Fibroblast of lung (primary cell): Measurements from ENCODE around the gene MRPL46. TPM values are rescaled to one million over a fixed set of nuclear protein-coding genes. Genes with fewer than 3 reads are reported as not detected.

Experiments
- DNase-seq, 2 donors: peaks; one replicate each; pipeline versions ENCODE4 v3.0.0 to v3.0.0-alpha.2; 2010; ENCODE audit warnings: low read depth in 2 of 2
- H2AFZ ChIP-seq: 2 replicates; pipeline ENCODE4 v1.5.1; 2012; ENCODE audit warnings: low read length, control low read depth, inconsistent platforms
- H3K27ac ChIP-seq: 2 replicates; pipeline ENCODE4 v1.5.1; 2011; ENCODE audit warnings: low read length, control low read depth; ENCODE audit not compliant: insufficient read depth
- H3K27me3 ChIP-seq: 2 replicates; pipeline ENCODE4 v1.5.1; 2011; ENCODE audit warnings: mild to moderate bottlenecking, low read length; ENCODE audit not compliant: control insufficient read depth, insufficient read depth
- H3K36me3 ChIP-seq: 2 replicates; pipeline ENCODE4 v1.5.1; 2011; ENCODE audit warnings: low read length; ENCODE audit not compliant: control insufficient read depth, insufficient read depth
- H3K4me1 ChIP-seq: 2 replicates; pipeline ENCODE4 v1.5.1; 2011; ENCODE audit warnings: low read length; ENCODE audit not compliant: control insufficient read depth, insufficient read depth; ENCODE audit errors: extremely low read depth
- H3K4me2 ChIP-seq: 2 replicates; pipeline ENCODE4 v1.5.1; 2011; ENCODE audit warnings: low read length, control low read depth; ENCODE audit not compliant: insufficient read depth; ENCODE audit errors: extremely low read depth
- H3K4me3 ChIP-seq, 4 experiments: fragments of 200-600 bp in 1 of 4; sonication (generic) in 1 of 4; replicated peaks in 1 of 4; 2 replicates each; pipeline ENCODE4 v1.5.1; 2011 to 2016; ENCODE audit warnings: low read length in 4 of 4, low read depth in 3 of 4, mild to moderate bottlenecking in 3 of 4, control low read depth in 2 of 4, inconsistent platforms in 1 of 4, mixed read lengths in 1 of 4; ENCODE audit not compliant: insufficient read depth in 1 of 4; ENCODE audit errors: control extremely low read depth in 1 of 4
- H3K79me2 ChIP-seq: 2 replicates; pipeline ENCODE4 v1.5.1; 2012; ENCODE audit warnings: mild to moderate bottlenecking, low read length, inconsistent platforms; ENCODE audit not compliant: control insufficient read depth, insufficient read depth
- H3K9ac ChIP-seq: 2 replicates; pipeline ENCODE4 v1.5.1; 2011; ENCODE audit warnings: mild to moderate bottlenecking, low read length, control low read depth; ENCODE audit not compliant: insufficient read depth
- H3K9me3 ChIP-seq: 2 replicates; pipeline ENCODE4 v1.5.1; 2012; ENCODE audit warnings: low read depth, low read length; ENCODE audit not compliant: control insufficient read depth, insufficient read depth
- H4K20me1 ChIP-seq: 2 replicates; pipeline ENCODE4 v1.5.1; 2011; ENCODE audit warnings: low read length; ENCODE audit not compliant: control insufficient read depth, insufficient read depth; ENCODE audit errors: extremely low read depth
- EZH2 ChIP-seq: IDR thresholded peaks from 2 replicates; pipeline ENCODE4 v1.5.1; 2012; ENCODE audit warnings: low read length, control low read depth, mild to moderate bottlenecking; ENCODE audit errors: missing control alignments
- polyA plus RNA-seq, 2 donors: library from polyadenylated mRNA; depleted of rRNA in 1 of 2; stranded (reverse) in 1 of 2; unstranded in 1 of 2; fragments of >200 nt; gene quantifications; 2 replicates each; pipeline ENCODE4 v1.2.1, GENCODE V29; 2011 to 2012; ENCODE audit warnings: missing spikeins in 1 of 2
- total RNA-seq: library from RNA; depleted of rRNA; stranded (reverse); fragments of >200 nt; gene quantifications from 2 replicates; pipeline ENCODE4 v1.2.1, GENCODE V29; 2014
- TF ChIP-seq, protein P1 (sequence below), 2 donors: IDR thresholded peaks in 1 of 2; conservative IDR thresholded peaks in 1 of 2; 1 replicate in 1 of 2; 2 replicates in 1 of 2; pipeline ENCODE4 v1.5.1; 2011 to 2012; ENCODE audit warnings: low read length in 2 of 2, control low read depth in 1 of 2, inconsistent platforms in 1 of 2, low read depth in 1 of 2, mild to moderate bottlenecking in 1 of 2

Gene MRPL46
- total and polyA plus RNA-seq, 2 donors (not counting 1 experiment from before 2014, with no cell fraction given): 13.7 to 21.4 TPM

DNA sequence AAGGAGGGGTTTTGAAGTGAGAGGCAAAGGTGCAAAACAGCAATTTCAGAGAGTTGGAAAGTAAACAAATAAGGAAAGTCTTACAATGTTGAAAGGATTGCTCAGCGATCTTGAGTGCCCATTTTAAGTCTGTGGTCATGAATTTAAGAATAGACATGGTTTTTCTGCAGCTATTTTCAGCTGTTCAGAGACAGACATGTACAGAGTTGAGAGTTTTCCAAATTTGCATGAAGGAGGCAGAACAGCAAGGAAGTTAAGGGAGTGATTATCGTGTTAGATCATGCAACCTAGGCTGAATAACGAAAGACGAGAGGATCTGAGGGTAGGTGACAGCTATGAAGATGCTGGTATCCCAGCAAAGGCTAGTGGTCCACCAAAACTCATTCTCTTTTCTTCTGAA, 42.1 kb upstream of the MRPL46 start:
- Histone ChIP-seq H3K79me2 (no peaks in the 10 kb centered on the region), H4K20me1 (no peaks in the 10 kb centered on the region), H2AFZ (no peak overlapping the region), H3K4me1 (peaks cover 6% of the 10 kb centered on the region), H3K9ac (no peak overlapping the region), H3K36me3 (no peaks in the 10 kb centered on the region), H3K27ac (no peak overlapping the region), H3K4me2 (no peak overlapping the region), H3K9me3 (no peaks in the 10 kb centered on the region), H3K4me3 (no peak overlapping the region), H3K27me3 (no peaks in the 10 kb centered on the region)
- TF ChIP-seq EZH2: no peak
- TF ChIP-seq, protein P1, sequence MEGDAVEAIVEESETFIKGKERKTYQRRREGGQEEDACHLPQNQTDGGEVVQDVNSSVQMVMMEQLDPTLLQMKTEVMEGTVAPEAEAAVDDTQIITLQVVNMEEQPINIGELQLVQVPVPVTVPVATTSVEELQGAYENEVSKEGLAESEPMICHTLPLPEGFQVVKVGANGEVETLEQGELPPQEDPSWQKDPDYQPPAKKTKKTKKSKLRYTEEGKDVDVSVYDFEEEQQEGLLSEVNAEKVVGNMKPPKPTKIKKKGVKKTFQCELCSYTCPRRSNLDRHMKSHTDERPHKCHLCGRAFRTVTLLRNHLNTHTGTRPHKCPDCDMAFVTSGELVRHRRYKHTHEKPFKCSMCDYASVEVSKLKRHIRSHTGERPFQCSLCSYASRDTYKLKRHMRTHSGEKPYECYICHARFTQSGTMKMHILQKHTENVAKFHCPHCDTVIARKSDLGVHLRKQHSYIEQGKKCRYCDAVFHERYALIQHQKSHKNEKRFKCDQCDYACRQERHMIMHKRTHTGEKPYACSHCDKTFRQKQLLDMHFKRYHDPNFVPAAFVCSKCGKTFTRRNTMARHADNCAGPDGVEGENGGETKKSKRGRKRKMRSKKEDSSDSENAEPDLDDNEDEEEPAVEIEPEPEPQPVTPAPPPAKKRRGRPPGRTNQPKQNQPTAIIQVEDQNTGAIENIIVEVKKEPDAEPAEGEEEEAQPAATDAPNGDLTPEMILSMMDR (conservative IDR thresholded peaks at IDR 0.05 in 1 of 2, IDR thresholded peaks at IDR 0.05 in 1 of 2; ENCODE audit: low read depth in 1 of 2, low read length in 2 of 2): no peak
- no peak for DNase-seq

DNA sequence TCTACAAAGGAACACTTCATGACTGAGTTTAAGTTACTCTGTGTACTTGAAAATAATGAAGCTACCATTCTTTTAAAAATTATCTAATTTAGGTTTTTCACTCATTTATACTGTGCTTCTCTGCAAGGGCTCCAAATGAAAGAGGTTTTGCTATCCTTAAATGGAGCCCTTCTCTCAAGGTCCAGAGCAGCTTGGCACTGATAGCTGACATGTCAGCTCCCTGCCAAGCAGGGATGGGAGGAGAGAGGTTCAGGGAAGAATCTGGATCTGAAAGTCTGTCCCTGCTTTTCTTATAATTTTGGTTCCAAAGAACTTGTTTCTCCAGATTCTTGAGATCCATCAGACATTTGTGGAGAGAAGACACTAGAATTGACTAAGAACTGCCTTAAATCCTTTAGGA, 39.4 kb upstream of the MRPL46 start:
- no peak for TF ChIP-seq EZH2
- TF ChIP-seq, protein P1 (conservative IDR thresholded peaks at IDR 0.05 in 1 of 2, IDR thresholded peaks at IDR 0.05 in 1 of 2; ENCODE audit: low read depth in 1 of 2, low read length in 2 of 2): no peak
- Histone ChIP-seq H3K36me3 (no peaks in the 10 kb centered on the region), H3K4me2 (no peak overlapping the region), H2AFZ (no peak overlapping the region), H3K4me3 (no peak overlapping the region), H3K27me3 (no peaks in the 10 kb centered on the region), H3K79me2 (no peaks in the 10 kb centered on the region), H4K20me1 (no peaks in the 10 kb centered on the region), H3K9me3 (no peaks in the 10 kb centered on the region), H3K9ac (no peak overlapping the region), H3K4me1 (no peaks in the 10 kb centered on the region), H3K27ac (no peak overlapping the region)
- no peak for DNase-seq

DNA sequence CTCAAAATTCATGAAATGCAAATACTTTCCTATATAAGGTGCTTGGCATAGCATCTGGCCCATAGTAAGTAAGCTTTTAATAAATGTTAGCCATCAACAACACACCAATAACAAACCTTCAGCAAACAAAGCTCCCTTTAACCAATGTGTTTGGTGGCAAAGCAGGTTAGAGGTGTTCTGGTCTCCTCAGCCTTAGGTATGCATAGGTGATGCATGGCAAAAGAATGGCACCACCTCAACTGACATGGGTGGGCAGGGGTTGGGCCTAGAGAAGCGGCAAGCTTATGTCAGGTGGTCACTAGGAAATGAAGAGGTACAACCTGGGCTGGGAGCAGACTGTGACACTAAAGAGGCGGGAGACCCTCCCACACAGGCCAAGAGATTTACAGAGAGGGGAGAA, 38.5 kb upstream of the MRPL46 start:
- no peak for DNase-seq
- no peaks in the 10 kb centered on the region for H3K27me3 ChIP-seq
- H3K79me2 ChIP-seq: no peaks in the 10 kb centered on the region
- H3K27ac ChIP-seq: no peak overlapping the region
- H4K20me1 ChIP-seq: no peaks in the 10 kb centered on the region
- no peak overlapping the region for H2AFZ ChIP-seq
- no peaks in the 10 kb centered on the region for H3K36me3 ChIP-seq
- H3K9ac ChIP-seq: no peak overlapping the region
- no peak overlapping the region for H3K4me3 ChIP-seq
- no peaks in the 10 kb centered on the region for H3K9me3 ChIP-seq
- no peak overlapping the region for H3K4me2 ChIP-seq
- H3K4me1 ChIP-seq: no peaks in the 10 kb centered on the region
- TF ChIP-seq, protein P1 (conservative IDR thresholded peaks at IDR 0.05 in 1 of 2, IDR thresholded peaks at IDR 0.05 in 1 of 2; ENCODE audit: low read depth in 1 of 2, low read length in 2 of 2): no peak
- TF ChIP-seq EZH2: no peak
